CD8-positive, alpha-beta memory T cell (primary cell): ENCODE results near the gene FOXL3. TPM values are rescaled to one million over a fixed set of nuclear protein-coding genes. Genes with fewer than 3 reads are reported as not detected.

Source experiments
- CTCF ChIA-PET: fragments of 350-600 bp; sonication (Branson Sonifier 250); formaldehyde crosslinking; loops from one replicate; lab custom pipeline; 2021; ENCODE audit warnings: antibody characterized with exemption; lab: Charles Lee
- POLR2A ChIA-PET: fragments of 350-600 bp; sonication (Branson Sonifier 250); formaldehyde crosslinking; loops from one replicate; lab custom pipeline; 2021; ENCODE audit warnings: antibody characterized with exemption; lab: Charles Lee
- DNase-seq, 5 donors: peaks; one replicate each; pipeline versions ENCODE4 v3.0.0 to v3.0.0-alpha.2; 2020 to 2022; ENCODE audit warnings: mixed read lengths in 1 of 5
- H3K27ac ChIP-seq: one replicate; pipeline ENCODE4 v1.7.0; 2013; ENCODE audit warnings: low read depth, mild to moderate bottlenecking, low read length, moderate library complexity
- H3K27me3 ChIP-seq: 2 replicates; pipeline ENCODE4 v1.7.0; 2013; ENCODE audit warnings: low read length, mild to moderate bottlenecking; ENCODE audit not compliant: insufficient read depth, poor library complexity, severe bottlenecking
- H3K36me3 ChIP-seq: 2 replicates; pipeline ENCODE4 v1.7.0; 2013; ENCODE audit warnings: mild to moderate bottlenecking, low read length, moderate library complexity; ENCODE audit not compliant: insufficient read depth
- H3K4me1 ChIP-seq: 2 replicates; pipeline ENCODE4 v1.7.0; 2013; ENCODE audit warnings: mild to moderate bottlenecking, low read length, moderate library complexity; ENCODE audit not compliant: insufficient read depth
- H3K4me3 ChIP-seq: 2 replicates; pipeline ENCODE4 v1.7.0; 2013; ENCODE audit warnings: mild to moderate bottlenecking, low read length
- H3K9me3 ChIP-seq: 2 replicates; pipeline ENCODE4 v1.7.0; 2013; ENCODE audit warnings: mild to moderate bottlenecking, low read length
- H3K27ac Mint-ChIP-seq, 8 donors: one replicate each; pipeline ENCODE4 v1.8.0; 2020 to 2021; ENCODE audit warnings: mixed read lengths in 8 of 8, mild to moderate bottlenecking in 6 of 8, inconsistent platforms in 3 of 8, moderate library complexity in 3 of 8
- H3K27me3 Mint-ChIP-seq, 2 donors: one replicate each; pipeline ENCODE4 v1.8.0; 2020 to 2021; ENCODE audit warnings: mixed read lengths in 2 of 2, mild to moderate bottlenecking in 1 of 2, moderate library complexity in 1 of 2
- H3K36me3 Mint-ChIP-seq, 3 donors: one replicate each; pipeline ENCODE4 v1.8.0; 2020 to 2021; ENCODE audit warnings: mixed read lengths in 3 of 3, inconsistent platforms in 1 of 3, mild to moderate bottlenecking in 1 of 3
- H3K4me1 Mint-ChIP-seq, 3 donors: one replicate each; pipeline ENCODE4 v1.8.0; 2020 to 2021; ENCODE audit warnings: mixed read lengths in 3 of 3, inconsistent platforms in 1 of 3, mild to moderate bottlenecking in 1 of 3
- H3K4me3 Mint-ChIP-seq, 7 donors: one replicate each; pipeline ENCODE4 v1.8.0; 2020 to 2021; ENCODE audit warnings: mixed read lengths in 7 of 7, mild to moderate bottlenecking in 6 of 7, moderate library complexity in 4 of 7, inconsistent platforms in 2 of 7
- H3K9me3 Mint-ChIP-seq, 5 donors: one replicate each; pipeline ENCODE4 v1.8.0; 2020 to 2022; ENCODE audit warnings: mixed read lengths in 5 of 5, mild to moderate bottlenecking in 3 of 5, moderate library complexity in 2 of 5, inconsistent platforms in 1 of 5
- polyA plus RNA-seq: library from polyadenylated mRNA; unstranded; fragments of 300-500 nt; fragmentation: Illumina TruSeq; gene quantifications from one replicate; pipeline ENCODE4 v1.2.3, GENCODE V29; 2021
- total RNA-seq, 2 experiments: library from RNA; stranded (reverse); gene quantifications; one replicate each; pipeline ENCODE4 v1.2.3, GENCODE V29; 2021

FOXL3 gene
- total and polyA plus RNA-seq, 3 experiments from 2014 or later = not detected

DNA sequence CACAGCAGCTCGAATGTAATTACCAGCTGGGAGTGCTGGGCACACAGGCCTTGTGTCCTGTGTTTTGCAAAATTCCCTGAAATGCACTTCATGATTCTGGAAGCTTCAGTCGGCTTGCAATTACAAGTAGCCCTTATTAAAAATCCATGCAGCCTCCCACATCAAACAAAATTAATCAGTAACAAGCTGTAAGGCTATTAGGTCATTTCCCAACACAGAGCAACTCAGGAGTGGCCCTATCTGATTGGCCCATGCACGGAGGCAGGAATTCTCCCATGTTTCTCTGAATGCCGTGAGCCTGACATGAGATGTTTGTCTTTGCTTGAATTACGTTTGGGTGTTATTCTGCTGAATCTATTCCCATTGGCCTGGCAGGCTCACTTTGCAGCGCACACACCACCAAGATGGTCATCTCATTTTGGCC, 36.9 kb downstream of the FOXL3 start:
- Histone ChIP-seq H3K27me3 (peaks cover 3% of the 10 kb centered on the region), H3K9me3 (no peaks in the 10 kb centered on the region), H3K36me3 (no peaks in the 10 kb centered on the region), H3K27ac (no peak overlapping the region), H3K4me3 (no peak overlapping the region), H3K4me1 (no peaks in the 10 kb centered on the region)
- Mint-ChIP-seq H3K36me3 (no peaks in the 10 kb centered on the region), H3K27me3 (peaks cover 5 to 41% of the 10 kb centered on the region in 2 donors), H3K4me3 (no peak overlapping the region), H3K4me1 (peaks cover 0 to 6% (median 0%) of the 10 kb centered on the region in 3 donors), H3K9me3 (peaks cover 0 to 3% (median 2%) of the 10 kb centered on the region in 5 donors), H3K27ac (no peak overlapping the region)
- ChIA-PET CTCF (interaction anchor here (1.1 kb wide), 1 partner anchor 447 kb away, joined by 3 read pairs; no protein-coding TSS in a partner anchor), POLR2A (no interaction called here)
- no peak for DNase-seq

DNA sequence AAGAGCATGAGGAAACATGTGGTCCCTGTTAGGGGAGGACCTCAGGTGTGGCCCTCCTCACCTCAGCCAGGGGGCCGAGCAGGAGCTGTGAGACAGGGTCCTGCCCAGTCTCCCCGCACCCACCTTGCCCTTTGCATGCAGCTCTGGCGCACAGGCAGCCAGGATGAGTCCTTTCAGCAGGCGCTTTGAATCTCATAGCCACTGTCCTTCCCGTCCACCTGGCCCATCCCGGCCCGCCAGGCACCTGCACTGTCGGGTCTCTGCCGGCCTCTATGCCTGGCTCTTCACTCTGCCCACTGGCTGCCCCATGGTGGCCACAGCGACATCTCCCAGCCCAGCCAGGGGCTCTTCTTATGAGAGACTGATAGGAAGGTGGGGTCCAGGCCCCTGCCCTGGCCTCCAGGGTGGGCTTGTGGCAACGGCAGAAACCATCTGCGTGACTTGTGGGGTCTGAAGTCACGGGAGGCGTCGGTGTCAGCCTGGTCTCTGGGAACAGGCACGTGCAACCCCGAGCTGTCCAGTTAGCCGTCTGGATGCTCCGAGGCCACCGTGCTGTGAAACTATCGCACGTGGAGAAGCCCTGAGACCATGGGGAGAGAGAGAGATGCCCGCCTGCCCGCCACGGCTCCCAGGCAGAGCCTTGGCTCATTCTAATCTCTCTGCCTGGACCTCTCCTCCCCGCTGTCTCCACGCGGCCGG, 37.4 kb downstream of the FOXL3 start:
- Mint-ChIP-seq H3K4me3 (no peak overlapping the region), H3K9me3 (peaks cover 0 to 3% (median 2%) of the 10 kb centered on the region in 5 donors), H3K4me1 (peaks cover 0 to 5% (median 0%) of the 10 kb centered on the region in 3 donors), H3K27me3 (peaks cover 5 to 41% of the 10 kb centered on the region in 2 donors), H3K36me3 (no peaks in the 10 kb centered on the region), H3K27ac (peak overlapping the region in 1 of 8 donors; percentile 43)
- peak in 1 of 5 donors; percentile 45 for DNase-seq
- no peak overlapping the region for H3K27ac ChIP-seq
- ChIA-PET CTCF (interaction anchor here (1.1 kb wide), 1 partner anchor 446 kb away, joined by 3 read pairs; no protein-coding TSS in a partner anchor), POLR2A (no interaction called here)
- H3K4me1 ChIP-seq = no peaks in the 10 kb centered on the region
- no peaks in the 10 kb centered on the region for H3K9me3 ChIP-seq
- no peaks in the 10 kb centered on the region for H3K36me3 ChIP-seq
- H3K27me3 ChIP-seq = peaks cover 3% of the 10 kb centered on the region
- H3K4me3 ChIP-seq = no peak overlapping the region

DNA sequence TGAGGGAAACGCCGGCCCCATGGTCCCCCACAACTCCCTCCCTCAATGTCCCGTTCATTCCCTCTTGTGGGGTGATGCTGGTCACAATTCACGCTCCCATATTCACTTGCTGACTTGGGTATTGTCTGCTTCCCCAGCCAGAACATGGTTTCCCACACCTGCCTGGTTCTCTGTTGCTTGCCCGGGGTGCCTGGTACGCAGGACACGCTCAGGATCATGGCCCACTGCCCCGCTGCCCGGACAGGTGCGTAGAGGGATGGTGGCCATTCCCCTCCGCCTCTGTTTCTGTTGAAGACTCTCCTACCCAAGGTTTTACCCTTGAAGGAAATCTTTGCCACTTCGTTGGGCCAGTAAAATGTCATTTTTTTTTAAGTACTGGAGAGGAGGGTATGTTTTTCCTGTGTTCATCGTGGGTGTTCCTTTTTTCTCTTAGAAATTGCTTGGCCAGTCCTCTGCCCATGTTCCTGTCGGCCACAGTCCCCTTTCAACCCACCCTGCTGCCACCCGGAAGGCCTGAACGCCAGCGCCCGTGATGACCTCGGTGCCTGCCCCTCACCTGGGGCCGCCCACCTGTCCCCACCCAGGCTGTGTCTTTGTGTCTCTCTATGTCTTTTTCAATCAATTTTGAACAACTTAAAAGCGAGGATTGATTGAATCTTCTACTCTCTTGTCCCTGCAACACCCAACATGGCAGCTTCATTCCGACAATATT, 38.2 kb downstream of the FOXL3 start:
- H3K27ac Mint-ChIP-seq = no peak overlapping the region
- peaks cover 5 to 41% of the 10 kb centered on the region in 2 donors for H3K27me3 Mint-ChIP-seq
- H3K36me3 Mint-ChIP-seq = no peaks in the 10 kb centered on the region
- Histone ChIP-seq H3K27ac (no peak overlapping the region), H3K4me1 (no peaks in the 10 kb centered on the region), H3K9me3 (no peaks in the 10 kb centered on the region), H3K36me3 (no peaks in the 10 kb centered on the region), H3K27me3 (peaks cover 3% of the 10 kb centered on the region), H3K4me3 (no peak overlapping the region)
- no peak overlapping the region for H3K4me3 Mint-ChIP-seq
- ChIA-PET CTCF (no interaction called here), POLR2A (no interaction called here)
- H3K9me3 Mint-ChIP-seq = peaks cover 0 to 3% (median 2%) of the 10 kb centered on the region in 5 donors
- peak in 1 of 5 donors; percentile 13 for DNase-seq
- peaks cover 0 to 3% (median 0%) of the 10 kb centered on the region in 3 donors for H3K4me1 Mint-ChIP-seq

DNA sequence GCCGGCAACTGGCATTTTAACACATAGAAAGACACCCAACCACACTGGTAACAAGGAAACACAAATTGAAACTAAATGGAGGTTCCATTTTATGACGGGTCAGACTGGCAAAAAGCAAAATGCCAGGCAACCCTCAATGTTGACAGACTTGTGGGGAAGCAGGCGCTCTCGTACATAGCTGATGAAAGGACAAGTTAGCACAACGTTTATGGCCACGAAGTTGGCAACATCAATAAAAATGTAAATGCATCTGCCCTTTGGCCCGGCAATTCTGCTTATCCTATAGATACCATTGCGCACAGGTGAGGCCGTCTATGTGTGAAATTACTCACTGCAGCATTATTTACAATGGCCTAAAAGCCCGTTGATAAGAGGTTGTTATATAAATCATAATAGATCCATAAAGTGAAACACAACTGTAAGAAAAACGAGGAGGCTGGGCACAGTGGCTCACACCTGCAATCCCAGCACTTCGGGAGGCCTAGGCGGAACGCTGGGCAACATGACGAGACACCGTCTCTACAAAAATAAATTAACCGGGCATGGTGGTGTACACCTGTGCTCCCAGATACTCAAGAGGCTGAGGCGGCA, 39.8 kb downstream of the FOXL3 start:
- H3K4me1 ChIP-seq = no peaks in the 10 kb centered on the region
- H3K27me3 ChIP-seq = peaks cover 3% of the 10 kb centered on the region
- H3K9me3 ChIP-seq = no peaks in the 10 kb centered on the region
- H3K36me3 Mint-ChIP-seq = no peaks in the 10 kb centered on the region
- CTCF ChIA-PET = interaction anchor here (1.2 kb wide), 1 partner anchor 8 kb away, joined by 4 read pairs; no protein-coding TSS in a partner anchor
- no peak overlapping the region for H3K27ac ChIP-seq
- H3K4me3 Mint-ChIP-seq = no peak overlapping the region
- peak in 1 of 5 donors; percentile 10 for DNase-seq
- H3K36me3 ChIP-seq = no peaks in the 10 kb centered on the region
- peaks cover 5 to 38% of the 10 kb centered on the region in 2 donors for H3K27me3 Mint-ChIP-seq
- H3K27ac Mint-ChIP-seq = peak overlapping the region in 1 of 8 donors; percentile 65
- H3K4me1 Mint-ChIP-seq = peaks cover 4 to 6% (median 4%) of the 10 kb centered on the region in 3 donors
- POLR2A ChIA-PET = no interaction called here
- H3K4me3 ChIP-seq = no peak overlapping the region
- peaks cover 0 to 3% (median 2%) of the 10 kb centered on the region in 5 donors for H3K9me3 Mint-ChIP-seq

DNA sequence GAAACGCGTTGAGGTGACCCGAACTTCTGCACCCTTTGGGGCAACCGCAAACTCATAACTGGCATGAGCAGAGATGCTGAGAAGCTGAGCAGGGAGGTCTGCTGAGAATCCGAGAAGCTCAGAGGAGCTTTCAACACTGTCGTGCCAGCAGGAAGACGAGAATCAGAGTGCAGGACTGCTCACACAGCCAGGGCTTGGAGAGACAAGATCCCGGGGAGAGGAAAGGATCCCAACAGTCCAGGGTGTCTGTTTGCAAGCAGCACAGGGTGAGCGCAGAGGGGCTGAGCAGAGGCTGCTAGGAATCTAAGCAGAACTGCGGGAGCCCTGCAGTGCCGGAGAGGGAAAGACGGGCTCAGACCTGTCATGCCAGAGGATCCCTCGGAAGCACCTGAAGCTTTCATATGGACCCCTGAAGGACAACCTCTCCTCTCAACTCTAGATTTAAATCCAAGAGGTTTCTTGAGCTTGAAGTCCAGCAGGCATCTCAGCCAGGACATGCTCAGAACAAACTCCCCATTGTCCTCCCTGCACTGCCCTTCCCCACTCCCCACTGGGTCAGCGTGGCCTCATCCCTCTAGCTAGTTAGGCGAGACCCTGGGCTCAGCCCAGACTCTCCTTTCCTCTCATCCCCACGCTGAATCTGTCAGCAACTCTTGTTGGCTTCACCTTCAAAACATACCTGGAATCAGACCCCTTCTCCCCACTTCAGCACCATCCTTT, 40.7 kb downstream of the FOXL3 start:
- H3K9me3 Mint-ChIP-seq = peaks cover 0 to 3% (median 1%) of the 10 kb centered on the region in 5 donors
- peak overlapping the region in 1 of 8 donors; percentile 17 for H3K27ac Mint-ChIP-seq
- CTCF ChIA-PET = interaction anchor here (0.7 to 1.2 kb wide), 2 partner anchors 9 to 147 kb away, joined by 3 to 4 read pairs; no protein-coding TSS in a partner anchor
- no peak overlapping the region for H3K4me3 ChIP-seq
- DNase-seq = peak in 1 of 5 donors; percentile 29
- H3K4me1 ChIP-seq = no peaks in the 10 kb centered on the region
- no peak overlapping the region for H3K27ac ChIP-seq
- no peaks in the 10 kb centered on the region for H3K9me3 ChIP-seq
- H3K27me3 ChIP-seq = peaks cover 3% of the 10 kb centered on the region
- no peak overlapping the region for H3K4me3 Mint-ChIP-seq
- H3K36me3 ChIP-seq = no peaks in the 10 kb centered on the region
- peaks cover 8 to 10% (median 8%) of the 10 kb centered on the region in 3 donors for H3K4me1 Mint-ChIP-seq
- H3K27me3 Mint-ChIP-seq = peaks cover 3 to 31% of the 10 kb centered on the region in 2 donors
- POLR2A ChIA-PET = no interaction called here
- H3K36me3 Mint-ChIP-seq = no peaks in the 10 kb centered on the region

DNA sequence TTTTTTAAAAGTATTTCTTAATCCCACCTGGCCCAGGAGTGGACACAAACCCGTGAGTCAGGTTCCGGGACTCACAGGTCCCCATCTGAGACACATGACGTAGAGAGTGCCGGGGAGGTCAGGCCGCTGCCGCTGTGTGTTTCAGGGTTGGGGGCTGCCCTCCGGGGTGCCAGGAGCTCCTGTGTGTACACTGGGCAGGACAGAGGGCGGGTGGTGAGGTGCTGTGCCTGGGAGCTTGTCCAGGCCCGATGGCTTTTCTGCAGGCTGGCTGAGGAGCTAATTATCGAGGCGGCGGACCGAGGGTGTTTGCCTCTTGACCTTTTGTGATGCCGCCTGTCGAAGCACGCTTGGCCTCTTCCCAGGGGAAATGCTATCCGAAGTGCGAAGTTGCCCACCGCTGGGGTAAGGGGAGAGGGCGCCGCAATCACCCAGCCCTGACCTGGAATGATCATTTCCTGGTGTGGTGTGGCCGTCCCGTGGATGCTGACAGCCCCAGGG, 42.1 kb downstream of the FOXL3 start:
- Mint-ChIP-seq H3K36me3 (no peaks in the 10 kb centered on the region), H3K27ac (no peak overlapping the region), H3K27me3 (peaks cover 3 to 30% of the 10 kb centered on the region in 2 donors), H3K4me1 (peaks cover 8 to 10% (median 8%) of the 10 kb centered on the region in 3 donors), H3K9me3 (no peaks in the 10 kb centered on the region), H3K4me3 (no peak overlapping the region)
- peak in 1 of 5 donors; percentile 39 for DNase-seq
- no peaks in the 10 kb centered on the region for H3K9me3 ChIP-seq
- H3K36me3 ChIP-seq = no peaks in the 10 kb centered on the region
- no peak overlapping the region for H3K4me3 ChIP-seq
- no peak overlapping the region for H3K27ac ChIP-seq
- H3K4me1 ChIP-seq = peaks cover 2% of the 10 kb centered on the region
- ChIA-PET POLR2A (no interaction called here), CTCF (interaction anchor here (1.0 to 2.3 kb wide), 6 partner anchors 10 to 540 kb away, joined by 3 to 21 read pairs (median 4); no protein-coding TSS in a partner anchor)
- peaks cover 3% of the 10 kb centered on the region for H3K27me3 ChIP-seq

DNA sequence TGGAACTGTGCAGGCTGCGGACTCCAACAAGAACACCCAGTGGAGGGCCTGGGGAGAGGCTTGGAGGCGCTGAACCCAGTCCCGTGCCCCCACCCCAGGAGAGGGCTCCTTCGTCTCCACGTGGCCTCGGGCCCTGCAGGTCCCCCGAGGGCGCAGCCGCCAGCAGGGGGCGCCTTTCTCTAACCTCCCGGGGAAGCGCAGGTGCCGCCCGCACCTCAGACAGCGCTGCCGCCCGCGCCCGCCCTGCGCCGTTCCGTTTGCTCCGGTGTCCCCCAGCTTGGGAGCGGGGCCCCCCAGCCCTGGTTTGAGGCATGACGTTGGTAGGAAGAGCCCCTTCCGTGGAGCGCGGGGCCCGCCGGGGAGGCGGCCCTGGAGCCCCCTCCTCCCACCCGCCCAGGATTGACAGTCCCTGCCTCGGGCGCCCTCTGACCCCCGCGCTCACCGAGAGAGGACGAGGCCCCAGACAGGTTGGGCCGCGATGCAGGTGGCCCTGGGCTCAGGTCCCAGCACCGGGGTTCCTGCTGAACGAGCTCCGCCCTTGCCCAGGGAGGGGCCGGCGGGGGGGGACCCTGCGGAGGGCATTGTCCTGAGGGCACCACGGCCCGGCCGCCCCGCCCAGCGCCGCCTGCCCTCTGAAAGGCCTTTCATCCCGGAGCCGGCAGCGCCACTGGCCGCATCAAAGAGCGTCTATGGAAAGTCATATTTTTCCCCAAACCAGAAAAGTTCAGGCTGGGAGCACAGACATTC, 42.8 kb downstream of the FOXL3 start:
- Mint-ChIP-seq H3K9me3 (no peaks in the 10 kb centered on the region), H3K27ac (no peak overlapping the region), H3K4me3 (no peak overlapping the region), H3K27me3 (peaks cover 7 to 28% of the 10 kb centered on the region in 2 donors), H3K36me3 (no peaks in the 10 kb centered on the region), H3K4me1 (peaks cover 8 to 10% (median 10%) of the 10 kb centered on the region in 3 donors)
- CTCF ChIA-PET = interaction anchor here (0.8 to 2.3 kb wide), 14 partner anchors 9 to 540 kb away, joined by 3 to 21 read pairs (median 4); no protein-coding TSS in a partner anchor
- peaks cover 3% of the 10 kb centered on the region for H3K4me1 ChIP-seq
- H3K27ac ChIP-seq = no peak overlapping the region
- peaks cover 2% of the 10 kb centered on the region for H3K27me3 ChIP-seq
- H3K9me3 ChIP-seq = no peaks in the 10 kb centered on the region
- H3K36me3 ChIP-seq = no peaks in the 10 kb centered on the region
- DNase-seq = peak; percentile 78 to 87 (median 81)
- POLR2A ChIA-PET = no interaction called here
- H3K4me3 ChIP-seq = no peak overlapping the region
